NOMO-1 (cell line): ENCODE data around the gene ERICH2.

Experiments
- DNase-seq, 2 experiments: peaks; one replicate each; lab custom pipeline; 2025; ENCODE audit not compliant: unreplicated experiment in 2 of 2; lab: John Stamatoyannopoulos, UW

Gene ERICH2

GRCh38 chr2:170836027-170836426 is 65.8 kb downstream of the ERICH2 start:
- DNase-seq, result no peak

DNA sequence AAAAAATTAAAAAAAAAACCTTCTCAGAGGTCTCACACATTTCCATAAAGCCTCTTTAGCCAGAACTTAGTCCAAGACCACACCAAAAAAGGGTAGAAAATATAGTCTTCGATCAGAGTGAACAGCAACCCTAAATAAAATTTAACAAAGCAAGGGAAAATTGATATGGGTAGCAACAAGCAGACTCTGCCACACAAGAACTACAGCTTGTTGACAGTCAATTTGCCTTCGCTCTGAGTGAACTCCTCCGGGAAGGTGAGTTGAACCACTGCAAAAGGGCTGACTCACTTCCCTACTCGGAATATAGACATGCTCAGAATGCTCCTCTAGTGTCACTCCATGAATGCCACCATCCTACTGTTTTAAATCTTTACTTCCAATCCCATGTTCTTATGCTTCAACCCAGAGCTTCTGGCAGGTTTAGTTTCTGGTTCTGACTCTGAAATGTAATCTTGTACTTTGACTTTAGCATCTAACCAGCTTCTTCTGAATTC is 70.6 kb downstream of the ERICH2 start:
- DNase-seq, result no peak

GRCh38 chr2:170842785-170843184 is 72.6 kb downstream of the ERICH2 start:
- DNase-seq, result no peak

DNA sequence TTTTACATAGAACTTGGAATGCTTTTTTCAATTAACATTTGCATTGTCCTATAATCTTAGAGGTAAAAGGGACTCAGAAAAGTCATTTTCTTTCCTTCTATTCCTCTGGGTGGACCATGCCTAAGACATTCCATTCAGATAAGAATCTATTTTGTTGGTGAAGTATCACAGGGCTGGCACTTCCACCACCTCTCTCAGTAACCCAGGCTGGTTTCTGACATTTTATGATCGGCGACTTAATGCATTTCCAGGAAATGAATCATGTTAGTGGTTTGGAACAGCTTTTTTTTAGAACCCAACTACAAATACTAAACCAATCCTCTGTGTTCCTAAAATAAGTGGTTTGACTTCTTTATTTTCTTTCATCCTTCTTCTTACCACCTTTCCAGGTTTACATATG is 73.5 kb downstream of the ERICH2 start:
- DNase-seq, result peak; percentile 29 to 73

DNA sequence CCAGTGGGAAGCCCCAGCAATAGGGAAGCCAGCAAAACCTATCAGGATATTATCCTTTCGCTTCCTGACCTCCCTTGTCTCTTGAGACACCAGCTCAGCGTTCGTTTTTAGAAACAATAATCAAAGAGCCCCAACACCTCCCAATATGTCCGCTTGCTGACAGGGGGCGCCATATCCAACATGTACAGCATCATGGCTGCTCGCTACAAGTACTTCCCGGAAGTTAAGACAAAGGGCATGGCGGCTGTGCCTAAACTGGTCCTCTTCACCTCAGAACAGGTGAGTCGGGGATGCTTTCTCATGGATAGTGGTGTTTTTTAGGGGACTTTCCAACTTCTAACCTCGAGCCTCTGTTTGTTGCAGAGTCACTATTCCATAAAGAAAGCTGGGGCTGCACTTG is 75.2 kb downstream of the ERICH2 start:
- no peak for DNase-seq

DNA sequence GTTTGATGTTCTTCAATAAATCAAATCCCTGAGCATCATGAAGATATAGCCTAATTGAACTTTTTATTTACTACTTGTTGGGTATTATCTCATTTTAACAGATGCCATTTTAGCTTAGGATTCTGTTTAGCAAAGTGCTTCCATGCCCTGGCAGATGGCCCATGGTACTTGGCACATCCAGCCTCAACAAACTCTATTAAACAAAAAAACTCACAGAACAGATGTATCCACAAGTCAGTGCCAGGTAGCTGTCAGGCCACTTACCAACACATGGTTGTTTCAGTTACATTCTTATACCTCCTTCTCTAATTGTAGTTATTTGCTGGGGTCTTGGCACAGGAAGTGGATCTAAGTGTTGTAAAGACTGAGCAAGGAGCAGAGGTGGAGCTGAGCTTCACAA is 76.1 kb downstream of the ERICH2 start:
- no peak for DNase-seq

DNA sequence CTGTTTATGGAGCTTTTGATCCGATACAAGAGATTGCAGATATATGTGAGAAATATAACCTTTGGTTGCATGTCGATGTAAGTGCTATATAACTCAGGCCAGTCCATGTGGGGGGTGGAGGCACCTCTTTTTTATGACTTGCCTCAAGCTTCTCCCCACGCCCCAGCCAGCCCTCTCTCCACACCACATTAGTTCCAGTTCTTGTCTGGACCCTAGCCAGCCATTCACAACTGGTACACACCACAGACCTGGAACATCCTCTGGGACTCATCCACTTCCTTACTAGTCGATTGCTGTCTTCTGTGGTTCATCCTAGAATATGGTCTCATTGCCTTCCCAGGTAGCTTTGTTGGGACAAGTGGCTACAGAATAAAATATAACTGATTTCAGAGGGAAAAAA is 77.5 kb downstream of the ERICH2 start:
- DNase-seq, result no peak
